ENCODE results near the gene SPTBN4. TPM values are rescaled to one million over a fixed set of nuclear protein-coding genes. Genes with fewer than 3 reads are reported as not detected.
"Not testable (repeated sequence)": the region's sequence is repeated elsewhere in the genome, so short reads cannot be mapped to it uniquely, and the experiment has no call there.

SPTBN4 gene
- total and polyA plus RNA-seq, 2 donors (not counting 1 experiment from before 2014, with no cell fraction given), result 1.3 to 6.6 TPM

DNA sequence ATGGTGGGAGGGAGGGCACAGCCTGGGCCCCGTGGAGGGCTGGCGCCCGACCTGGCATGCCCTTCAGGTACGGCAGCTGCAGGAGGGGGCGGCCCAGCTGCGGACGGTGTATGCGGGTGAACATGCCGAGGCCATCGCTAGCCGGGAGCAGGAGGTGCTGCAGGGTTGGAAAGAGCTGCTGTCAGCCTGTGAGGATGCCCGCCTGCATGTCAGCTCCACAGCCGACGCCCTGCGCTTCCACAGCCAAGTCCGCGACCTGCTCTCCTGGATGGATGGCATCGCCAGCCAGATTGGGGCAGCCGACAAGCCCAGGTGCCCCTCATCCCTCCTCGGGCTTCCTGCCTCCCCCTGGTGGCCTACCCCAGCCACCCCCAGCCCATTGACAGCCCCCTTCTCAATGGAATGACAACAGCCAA is 93.3 kb downstream of the SPTBN4 start:
- Histone ChIP-seq H3K36me3 (ENCODE audit: control insufficient read depth, insufficient read depth, low read length) (no peaks in the 10 kb centered on the region), H3K4me1 (ENCODE audit: control insufficient read depth, extremely low read depth, insufficient read depth, low read length) (no peaks in the 10 kb centered on the region), H3K79me2 (ENCODE audit: control insufficient read depth, insufficient read depth, low read length) (no peaks in the 10 kb centered on the region), H3K9me3 (ENCODE audit: control insufficient read depth, insufficient read depth, low read depth, low read length) (no peaks in the 10 kb centered on the region), H2AFZ (ENCODE audit: low read length) (no peak overlapping the region), H3K27me3 (ENCODE audit: control insufficient read depth, insufficient read depth, low read length) (no peaks in the 10 kb centered on the region), H4K20me1 (ENCODE audit: control insufficient read depth, extremely low read depth, insufficient read depth, low read length) (no peaks in the 10 kb centered on the region), H3K9ac (ENCODE audit: insufficient read depth, low read length) (no peak overlapping the region), H3K4me3 (replicated peaks in 1 of 4; ENCODE audit: control extremely low read depth in 1 of 4, insufficient read depth in 1 of 4, low read depth in 3 of 4, low read length in 4 of 4) (no peak overlapping the region), H3K4me2 (ENCODE audit: extremely low read depth, insufficient read depth, low read length) (no peak overlapping the region), H3K27ac (ENCODE audit: insufficient read depth, low read length) (no peak overlapping the region)
- DNase-seq (ENCODE audit: low read depth in 2 of 2), result no peak
- TF ChIP-seq, protein P1, sequence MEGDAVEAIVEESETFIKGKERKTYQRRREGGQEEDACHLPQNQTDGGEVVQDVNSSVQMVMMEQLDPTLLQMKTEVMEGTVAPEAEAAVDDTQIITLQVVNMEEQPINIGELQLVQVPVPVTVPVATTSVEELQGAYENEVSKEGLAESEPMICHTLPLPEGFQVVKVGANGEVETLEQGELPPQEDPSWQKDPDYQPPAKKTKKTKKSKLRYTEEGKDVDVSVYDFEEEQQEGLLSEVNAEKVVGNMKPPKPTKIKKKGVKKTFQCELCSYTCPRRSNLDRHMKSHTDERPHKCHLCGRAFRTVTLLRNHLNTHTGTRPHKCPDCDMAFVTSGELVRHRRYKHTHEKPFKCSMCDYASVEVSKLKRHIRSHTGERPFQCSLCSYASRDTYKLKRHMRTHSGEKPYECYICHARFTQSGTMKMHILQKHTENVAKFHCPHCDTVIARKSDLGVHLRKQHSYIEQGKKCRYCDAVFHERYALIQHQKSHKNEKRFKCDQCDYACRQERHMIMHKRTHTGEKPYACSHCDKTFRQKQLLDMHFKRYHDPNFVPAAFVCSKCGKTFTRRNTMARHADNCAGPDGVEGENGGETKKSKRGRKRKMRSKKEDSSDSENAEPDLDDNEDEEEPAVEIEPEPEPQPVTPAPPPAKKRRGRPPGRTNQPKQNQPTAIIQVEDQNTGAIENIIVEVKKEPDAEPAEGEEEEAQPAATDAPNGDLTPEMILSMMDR (conservative IDR thresholded peaks at IDR 0.05 in 1 of 2, IDR thresholded peaks at IDR 0.05 in 1 of 2; ENCODE audit: low read depth in 1 of 2, low read length in 2 of 2), result no peak
- TF ChIP-seq EZH2 (IDR thresholded peaks at IDR 0.05; ENCODE audit: low read length, missing control alignments), result no peak

DNA sequence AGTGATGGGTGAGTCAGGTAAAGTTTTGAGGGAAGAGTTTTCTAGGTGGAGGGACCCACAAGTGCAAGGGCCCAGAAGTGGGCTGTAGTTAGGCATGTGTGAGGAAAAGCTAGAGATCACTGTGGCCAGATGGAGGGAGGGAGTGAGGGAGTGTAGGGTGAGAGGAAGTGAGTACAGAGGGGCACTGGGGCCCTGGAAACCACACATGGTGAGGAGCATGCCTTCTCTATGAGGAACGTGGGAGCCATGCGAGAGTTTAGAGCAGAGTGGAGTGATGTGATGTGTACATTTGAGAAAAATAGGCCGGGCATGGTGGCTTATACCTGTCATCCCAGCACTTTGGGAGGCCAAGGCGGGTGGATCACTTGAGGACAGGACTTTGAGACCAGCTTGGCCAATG is 95.1 kb downstream of the SPTBN4 start:
- DNase-seq (ENCODE audit: low read depth in 2 of 2), result no peak
- TF ChIP-seq, protein P1 (conservative IDR thresholded peaks at IDR 0.05 in 1 of 2, IDR thresholded peaks at IDR 0.05 in 1 of 2; ENCODE audit: low read depth in 1 of 2, low read length in 2 of 2), result no peak
- TF ChIP-seq EZH2 (IDR thresholded peaks at IDR 0.05; ENCODE audit: low read length, missing control alignments), result no peak
- Histone ChIP-seq H3K4me3 (replicated peaks in 1 of 4; ENCODE audit: control extremely low read depth in 1 of 4, insufficient read depth in 1 of 4, low read depth in 3 of 4, low read length in 4 of 4) (no peak overlapping the region), H4K20me1 (ENCODE audit: control insufficient read depth, extremely low read depth, insufficient read depth, low read length) (no peaks in the 10 kb centered on the region), H3K36me3 (ENCODE audit: control insufficient read depth, insufficient read depth, low read length) (no peaks in the 10 kb centered on the region), H3K4me1 (ENCODE audit: control insufficient read depth, extremely low read depth, insufficient read depth, low read length) (no peaks in the 10 kb centered on the region), H3K27ac (ENCODE audit: insufficient read depth, low read length) (no peak overlapping the region), H3K27me3 (ENCODE audit: control insufficient read depth, insufficient read depth, low read length) (peaks cover 3% of the 10 kb centered on the region), H3K9me3 (ENCODE audit: control insufficient read depth, insufficient read depth, low read depth, low read length) (no peaks in the 10 kb centered on the region), H3K9ac (ENCODE audit: insufficient read depth, low read length) (no peak overlapping the region), H3K79me2 (ENCODE audit: control insufficient read depth, insufficient read depth, low read length) (no peaks in the 10 kb centered on the region), H3K4me2 (ENCODE audit: extremely low read depth, insufficient read depth, low read length) (no peak overlapping the region), H2AFZ (ENCODE audit: low read length) (no peak overlapping the region)

DNA sequence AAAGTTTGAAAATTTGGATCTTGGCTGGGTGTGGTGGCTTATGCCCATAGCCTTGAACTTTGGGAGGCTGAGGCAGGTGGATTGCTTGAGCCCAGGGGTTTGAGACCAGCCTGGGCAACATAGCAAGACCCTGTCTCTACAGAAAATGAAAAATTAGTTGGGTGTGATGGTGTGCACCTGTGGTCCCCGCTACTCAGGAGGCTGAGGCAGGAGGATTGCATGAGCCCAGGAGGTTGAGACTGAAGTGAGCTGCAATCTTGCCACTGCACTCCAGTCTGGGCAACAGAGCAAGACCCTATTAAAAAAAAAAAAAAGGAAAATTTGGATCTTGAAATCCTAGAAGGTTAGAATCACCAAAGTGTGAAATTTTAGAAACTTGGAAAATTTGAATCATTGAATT is 97.7 kb downstream of the SPTBN4 start:
- not testable (repeated sequence) for H3K36me3 ChIP-seq (ENCODE audit: control insufficient read depth, insufficient read depth, low read length); H3K9ac ChIP-seq (ENCODE audit: insufficient read depth, low read length); H3K4me1 ChIP-seq (ENCODE audit: control insufficient read depth, extremely low read depth, insufficient read depth, low read length); H4K20me1 ChIP-seq (ENCODE audit: control insufficient read depth, extremely low read depth, insufficient read depth, low read length); H3K79me2 ChIP-seq (ENCODE audit: control insufficient read depth, insufficient read depth, low read length); H2AFZ ChIP-seq (ENCODE audit: low read length); DNase-seq (ENCODE audit: low read depth in 2 of 2); H3K4me2 ChIP-seq (ENCODE audit: extremely low read depth, insufficient read depth, low read length); H3K9me3 ChIP-seq (ENCODE audit: control insufficient read depth, insufficient read depth, low read depth, low read length); H3K27me3 ChIP-seq (ENCODE audit: control insufficient read depth, insufficient read depth, low read length); H3K4me3 ChIP-seq (replicated peaks in 1 of 4; ENCODE audit: control extremely low read depth in 1 of 4, insufficient read depth in 1 of 4, low read depth in 3 of 4, low read length in 4 of 4); H3K27ac ChIP-seq (ENCODE audit: insufficient read depth, low read length)

All from fibroblast of lung (primary cell).